Measurements from ENCODE around the gene PCED1B.

The PCED1B gene

DNA sequence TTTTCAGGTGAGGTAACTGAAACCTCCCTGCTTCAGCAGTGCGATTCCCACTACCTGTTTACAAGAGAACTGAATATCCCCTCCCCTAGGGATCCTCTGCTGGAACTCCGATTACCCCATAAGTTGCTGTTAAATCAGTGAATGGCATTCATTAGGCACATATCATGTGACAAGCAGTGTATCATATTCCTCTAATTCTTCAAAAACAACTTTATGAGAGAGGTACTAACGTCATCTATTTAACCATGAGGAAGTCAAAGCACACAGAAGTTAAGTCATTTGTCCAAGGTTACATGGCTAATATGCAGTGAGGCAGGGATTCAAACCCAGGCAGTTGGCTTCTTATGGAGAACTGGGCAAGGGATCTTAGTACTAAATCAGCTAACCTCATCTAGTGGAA is 43.9 kb upstream of the PCED1B start:
- Histone ChIP-seq H3K79me2 (ENCODE audit: insufficient read depth, low read length) (no peaks in the 10 kb centered on the region), H3K27ac (ENCODE audit: low read depth, low read length) (no peak overlapping the region), H3K4me2 (ENCODE audit: low read depth, low read length, poor library complexity, severe bottlenecking) (no peak overlapping the region), H4K20me1 (ENCODE audit: low read depth, low read length) (no peaks in the 10 kb centered on the region), H2AFZ (ENCODE audit: low read depth, low read length, severe bottlenecking) (no peak overlapping the region), H3K27me3 (ENCODE audit: low read length) (no peaks in the 10 kb centered on the region), H3K36me3 (ENCODE audit: low read length) (no peaks in the 10 kb centered on the region), H3K4me3 (ENCODE audit: insufficient read depth, low read length, poor library complexity, severe bottlenecking) (no peak overlapping the region), H3K9me3 (ENCODE audit: insufficient read depth, low read length) (no peaks in the 10 kb centered on the region), H3K9me2 (replicated peaks; ENCODE audit: insufficient read depth, low read length) (no peaks in the 10 kb centered on the region), H3F3A (ENCODE audit: insufficient read depth) (no peaks in the 10 kb centered on the region), H3K9ac (ENCODE audit: low read length) (no peak overlapping the region)
- TF ChIP-seq, protein P1, sequence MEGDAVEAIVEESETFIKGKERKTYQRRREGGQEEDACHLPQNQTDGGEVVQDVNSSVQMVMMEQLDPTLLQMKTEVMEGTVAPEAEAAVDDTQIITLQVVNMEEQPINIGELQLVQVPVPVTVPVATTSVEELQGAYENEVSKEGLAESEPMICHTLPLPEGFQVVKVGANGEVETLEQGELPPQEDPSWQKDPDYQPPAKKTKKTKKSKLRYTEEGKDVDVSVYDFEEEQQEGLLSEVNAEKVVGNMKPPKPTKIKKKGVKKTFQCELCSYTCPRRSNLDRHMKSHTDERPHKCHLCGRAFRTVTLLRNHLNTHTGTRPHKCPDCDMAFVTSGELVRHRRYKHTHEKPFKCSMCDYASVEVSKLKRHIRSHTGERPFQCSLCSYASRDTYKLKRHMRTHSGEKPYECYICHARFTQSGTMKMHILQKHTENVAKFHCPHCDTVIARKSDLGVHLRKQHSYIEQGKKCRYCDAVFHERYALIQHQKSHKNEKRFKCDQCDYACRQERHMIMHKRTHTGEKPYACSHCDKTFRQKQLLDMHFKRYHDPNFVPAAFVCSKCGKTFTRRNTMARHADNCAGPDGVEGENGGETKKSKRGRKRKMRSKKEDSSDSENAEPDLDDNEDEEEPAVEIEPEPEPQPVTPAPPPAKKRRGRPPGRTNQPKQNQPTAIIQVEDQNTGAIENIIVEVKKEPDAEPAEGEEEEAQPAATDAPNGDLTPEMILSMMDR (IDR thresholded peaks at IDR 0.05; ENCODE audit: insufficient read depth, low read length, poor library complexity, severe bottlenecking) = no peak
- TF ChIP-seq EZH2phosphoT487 (conservative IDR thresholded peaks at IDR 0.05; ENCODE audit: low read length) = no peak

DNA sequence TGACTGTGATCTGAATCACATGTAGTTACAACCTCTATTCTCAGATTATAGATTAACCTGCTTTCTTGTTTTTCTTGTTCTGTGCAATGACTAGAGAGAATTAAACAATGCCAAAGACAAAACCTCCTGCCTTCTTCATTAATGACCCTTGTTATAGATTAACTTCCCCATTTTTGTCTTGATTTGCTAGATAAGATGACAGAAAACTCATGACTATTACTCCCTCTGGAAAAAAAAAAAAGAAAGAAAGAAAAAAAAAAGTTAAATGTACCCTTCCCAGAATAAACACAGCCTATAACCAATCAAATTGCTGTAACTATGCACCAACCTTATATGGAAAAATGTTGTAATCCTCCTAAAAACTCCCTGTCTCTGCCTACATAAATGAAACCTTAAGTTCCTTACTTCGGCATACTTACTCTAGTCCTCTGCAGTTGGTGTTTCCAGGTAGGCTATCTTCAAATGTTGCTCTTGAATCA is 41.1 kb upstream of the PCED1B start:
- Histone ChIP-seq H3K36me3 (ENCODE audit: low read length) (no peaks in the 10 kb centered on the region), H3K4me2 (ENCODE audit: low read depth, low read length, poor library complexity, severe bottlenecking) (no peak overlapping the region), H3K27me3 (ENCODE audit: low read length) (no peaks in the 10 kb centered on the region), H3K4me3 (ENCODE audit: insufficient read depth, low read length, poor library complexity, severe bottlenecking) (no peak overlapping the region), H3K9me2 (replicated peaks; ENCODE audit: insufficient read depth, low read length) (no peaks in the 10 kb centered on the region), H3K79me2 (ENCODE audit: insufficient read depth, low read length) (no peaks in the 10 kb centered on the region), H3K27ac (ENCODE audit: low read depth, low read length) (no peak overlapping the region), H3F3A (ENCODE audit: insufficient read depth) (no peaks in the 10 kb centered on the region), H2AFZ (ENCODE audit: low read depth, low read length, severe bottlenecking) (no peak overlapping the region), H4K20me1 (ENCODE audit: low read depth, low read length) (no peaks in the 10 kb centered on the region), H3K9ac (ENCODE audit: low read length) (no peak overlapping the region), H3K9me3 (ENCODE audit: insufficient read depth, low read length) (no peaks in the 10 kb centered on the region)
- no peak for TF ChIP-seq EZH2phosphoT487 (conservative IDR thresholded peaks at IDR 0.05; ENCODE audit: low read length)
- TF ChIP-seq, protein P1 (IDR thresholded peaks at IDR 0.05; ENCODE audit: insufficient read depth, low read length, poor library complexity, severe bottlenecking) = no peak

DNA sequence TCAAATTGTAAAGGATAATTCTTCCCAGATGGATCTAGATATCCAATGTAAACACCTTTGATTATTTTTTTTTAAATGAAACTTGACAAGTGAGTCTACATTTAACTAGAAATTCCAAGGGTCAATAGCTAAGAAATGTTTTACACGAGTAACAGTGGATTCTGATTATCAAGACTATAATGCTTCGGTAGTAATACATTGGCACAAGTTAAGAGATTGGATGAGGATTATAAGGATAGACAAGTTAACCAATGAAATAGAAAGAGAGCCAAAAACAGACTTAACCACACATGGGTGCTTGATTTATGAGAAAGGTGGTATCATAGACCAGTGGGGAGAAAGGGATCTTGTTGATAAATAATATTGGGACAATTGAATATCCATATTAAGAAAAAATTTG is 40.3 kb upstream of the PCED1B start:
- H3K4me3 ChIP-seq (ENCODE audit: insufficient read depth, low read length, poor library complexity, severe bottlenecking) = no peak overlapping the region
- no peak overlapping the region for H3K9ac ChIP-seq (ENCODE audit: low read length)
- no peaks in the 10 kb centered on the region for H4K20me1 ChIP-seq (ENCODE audit: low read depth, low read length)
- H3K27me3 ChIP-seq (ENCODE audit: low read length) = no peaks in the 10 kb centered on the region
- no peaks in the 10 kb centered on the region for H3K9me2 ChIP-seq (replicated peaks; ENCODE audit: insufficient read depth, low read length)
- TF ChIP-seq, protein P1 (IDR thresholded peaks at IDR 0.05; ENCODE audit: insufficient read depth, low read length, poor library complexity, severe bottlenecking) = no peak
- no peak for TF ChIP-seq EZH2phosphoT487 (conservative IDR thresholded peaks at IDR 0.05; ENCODE audit: low read length)
- H3K36me3 ChIP-seq (ENCODE audit: low read length) = no peaks in the 10 kb centered on the region
- H3K27ac ChIP-seq (ENCODE audit: low read depth, low read length) = no peak overlapping the region
- H3K9me3 ChIP-seq (ENCODE audit: insufficient read depth, low read length) = no peaks in the 10 kb centered on the region
- H3K4me2 ChIP-seq (ENCODE audit: low read depth, low read length, poor library complexity, severe bottlenecking) = no peak overlapping the region
- no peak overlapping the region for H2AFZ ChIP-seq (ENCODE audit: low read depth, low read length, severe bottlenecking)
- no peaks in the 10 kb centered on the region for H3K79me2 ChIP-seq (ENCODE audit: insufficient read depth, low read length)
- no peaks in the 10 kb centered on the region for H3F3A ChIP-seq (ENCODE audit: insufficient read depth)
